Parathyroid adenoma (tissue), 2 donors: ENCODE results near the gene PNMA6E.

Experiments
- H2AFZ ChIP-seq: fragments of 300-600 bp; sonication (generic); one replicate; pipeline ENCODE4 v1.7.0; 2017; ENCODE audit warnings: antibody characterized with exemption, mild to moderate bottlenecking
- H3K27ac ChIP-seq: fragments of 300-600 bp; sonication (generic); one replicate; pipeline ENCODE4 v1.7.0; 2017
- H3K27me3 ChIP-seq: fragments of 300-600 bp; sonication (generic); one replicate; pipeline ENCODE4 v1.7.0; 2017; ENCODE audit warnings: low read length; ENCODE audit not compliant: control insufficient read depth, insufficient read depth
- H3K36me3 ChIP-seq: fragments of 300-600 bp; sonication (generic); one replicate; pipeline ENCODE4 v1.7.0; 2017; ENCODE audit warnings: low read length; ENCODE audit not compliant: control insufficient read depth, insufficient read depth
- H3K4me1 ChIP-seq: fragments of 300-600 bp; sonication (generic); one replicate; pipeline ENCODE4 v1.7.0; 2017; ENCODE audit warnings: control low read depth
- H3K4me2 ChIP-seq: fragments of 300-600 bp; sonication (generic); one replicate; pipeline ENCODE4 v1.7.0; 2017; ENCODE audit warnings: low read length
- H3K4me3 ChIP-seq: fragments of 300-600 bp; sonication (generic); one replicate; pipeline ENCODE4 v1.7.0; 2017; ENCODE audit warnings: low read depth, low read length
- H3K79me2 ChIP-seq: fragments of 300-600 bp; sonication (generic); one replicate; pipeline ENCODE4 v1.7.0; 2017; ENCODE audit warnings: control low read depth
- H3K9ac ChIP-seq: fragments of 300-600 bp; sonication (generic); one replicate; pipeline ENCODE4 v1.7.0; 2017; ENCODE audit warnings: mild to moderate bottlenecking
- H3K9me3 ChIP-seq: fragments of 300-600 bp; sonication (generic); one replicate; pipeline ENCODE4 v1.7.0; 2017; ENCODE audit warnings: low read length; ENCODE audit not compliant: control insufficient read depth
- CTCF ChIP-seq: fragments of 300-600 bp; sonication (generic); IDR thresholded peaks from one replicate; pipeline ENCODE4 v1.7.0; 2017; ENCODE audit warnings: antibody characterized with exemption, mild to moderate bottlenecking
- donor health status: primary hyperparathyroidism.

Gene PNMA6E

DNA sequence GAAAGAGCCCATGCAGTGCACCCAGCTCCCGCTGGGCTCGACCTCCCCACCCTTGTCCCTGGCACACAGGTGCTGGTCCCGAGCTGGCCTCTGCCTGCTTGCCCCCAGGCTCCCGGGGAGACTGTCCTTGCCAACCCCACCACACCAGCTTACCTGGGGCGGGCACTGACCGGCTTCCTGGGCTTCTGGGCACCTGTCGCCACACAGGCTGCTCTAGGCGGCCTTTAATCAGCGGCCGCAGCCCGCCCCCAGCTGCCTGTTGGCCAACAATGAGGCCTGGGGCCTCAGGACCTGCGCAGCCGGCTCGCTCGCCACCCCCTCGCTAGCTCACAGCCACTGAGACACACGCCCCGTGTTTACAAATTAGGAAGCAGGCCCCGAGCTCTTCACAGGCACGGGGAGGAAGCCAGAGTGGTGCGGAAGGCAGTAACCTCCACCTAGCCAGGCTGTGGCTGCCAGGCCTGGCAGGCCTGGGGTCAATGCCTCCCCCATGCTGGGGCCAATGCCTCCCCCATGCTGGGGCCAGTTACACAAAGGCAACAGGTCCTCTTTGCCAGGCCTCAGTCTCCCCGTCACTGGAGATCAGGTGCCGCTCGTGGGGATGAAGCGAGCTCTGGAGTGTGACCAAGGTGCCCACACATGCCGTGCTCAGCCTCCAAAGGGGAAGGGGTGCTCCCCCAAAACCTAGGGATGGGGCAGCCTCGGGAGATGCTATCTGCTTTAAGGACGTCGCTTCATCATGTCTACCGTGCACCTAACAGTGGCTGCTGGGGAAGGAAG lies 44.9 kb upstream of the PNMA6E start, which contains the start of gene TREX2:
TSS of gene TREX2 (minus strand) at position 201 of the 780 bp plus-strand sequence. CDS start 626 bp downstream, outside the sequence.
- Histone ChIP-seq H3K36me3 (no peaks in the 10 kb centered on the region), H2AFZ (no peak within 1 kb of the TSS), H3K79me2 (no peaks in the 10 kb centered on the region), H3K9ac (no peak within 1 kb of the TSS), H3K4me3 (no peak within 1 kb of the TSS), H3K9me3 (no peaks in the 10 kb centered on the region), H3K4me1 (no peaks in the 10 kb centered on the region), H3K27ac (no peak within 1 kb of the TSS), H3K27me3 (no peaks in the 10 kb centered on the region), H3K4me2 (no peak within 1 kb of the TSS)
- no peak for TF ChIP-seq CTCF

DNA sequence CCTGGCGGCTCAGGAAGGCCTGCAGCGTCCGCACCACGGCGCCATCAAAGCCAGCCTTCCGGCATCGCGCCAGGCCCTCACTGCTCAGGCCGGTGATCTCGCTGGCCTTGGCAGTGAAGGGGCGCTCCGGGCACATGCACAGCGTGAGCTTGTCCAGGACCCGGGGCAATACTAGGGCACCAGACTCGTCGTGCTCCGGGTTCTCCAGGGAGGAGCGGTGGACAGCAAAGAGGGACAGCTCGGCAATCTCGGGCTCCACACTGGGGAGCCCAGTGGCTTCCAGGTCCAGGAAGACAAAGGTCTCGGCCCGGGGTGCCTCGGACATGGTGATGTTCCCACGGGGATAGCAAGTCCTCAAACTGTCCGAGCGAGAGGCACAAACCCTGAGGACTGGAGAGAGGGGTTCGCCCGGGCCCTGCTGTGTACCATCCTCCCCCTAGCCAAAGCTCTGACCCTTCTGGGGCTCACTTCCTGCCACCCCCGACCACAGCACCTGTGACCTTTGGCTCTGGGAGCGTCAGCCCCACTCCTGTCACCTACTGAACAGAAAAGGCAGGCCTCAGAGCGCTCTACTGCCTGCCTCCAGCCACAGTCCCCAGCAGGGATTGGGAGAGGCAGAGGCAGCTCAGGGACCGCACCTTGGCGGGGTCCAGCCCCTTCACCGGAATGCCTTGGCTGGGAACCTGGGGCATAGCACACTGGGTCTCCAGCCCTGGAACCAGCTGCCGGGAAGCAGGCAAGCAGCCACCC lies 44.1 kb upstream of the PNMA6E start:
- Histone ChIP-seq H2AFZ (no peak overlapping the region), H3K36me3 (no peaks in the 10 kb centered on the region), H3K4me2 (no peak overlapping the region), H3K4me1 (no peaks in the 10 kb centered on the region), H3K9me3 (no peaks in the 10 kb centered on the region), H3K9ac (no peak overlapping the region), H3K79me2 (no peaks in the 10 kb centered on the region), H3K27ac (no peak overlapping the region), H3K4me3 (no peak overlapping the region), H3K27me3 (no peaks in the 10 kb centered on the region)
- no peak for TF ChIP-seq CTCF

DNA sequence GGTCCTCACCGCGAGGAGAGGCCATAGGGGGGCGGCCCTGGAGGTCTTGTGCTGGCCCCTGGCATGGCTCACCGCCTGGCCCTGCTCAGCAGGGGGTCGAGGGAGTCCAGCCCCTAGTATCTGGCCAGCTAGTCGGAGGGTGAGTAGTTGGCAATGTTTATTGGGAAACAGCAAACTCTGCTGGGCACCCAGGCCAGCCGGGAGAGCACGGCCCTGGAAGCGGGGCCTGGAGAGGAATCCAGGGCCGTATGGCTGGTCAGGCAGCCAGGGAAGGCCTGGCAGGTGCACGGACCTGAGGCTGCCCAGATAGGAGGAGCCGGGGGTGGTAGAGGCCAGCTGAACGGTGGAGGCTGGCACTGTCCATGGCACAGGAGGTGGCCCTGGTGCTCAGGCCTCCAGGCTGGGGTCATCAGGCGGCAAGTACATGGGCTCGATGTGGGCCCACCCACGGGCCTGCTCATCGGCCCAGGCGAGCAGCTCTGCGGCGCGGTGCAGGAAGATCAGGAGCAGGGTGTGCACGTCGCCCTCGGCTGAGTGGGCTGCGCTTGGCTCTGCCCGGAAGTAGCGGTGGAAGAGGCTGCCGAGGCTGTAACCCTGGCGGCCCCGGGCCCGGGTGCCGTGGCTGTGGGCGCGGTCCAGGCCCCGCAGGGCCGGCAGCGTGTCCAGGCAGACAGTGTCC lies 43.3 kb upstream of the PNMA6E start:
- no peak overlapping the region for H2AFZ ChIP-seq
- no peak for TF ChIP-seq CTCF
- H3K4me3 ChIP-seq: no peak overlapping the region

GRCh38 chrX:153443476-153444332 lies 42.6 kb upstream of the PNMA6E start:
- Histone ChIP-seq H3K36me3 (no peaks in the 10 kb centered on the region), H3K79me2 (no peaks in the 10 kb centered on the region), H3K27me3 (no peaks in the 10 kb centered on the region), H3K4me2 (no peak overlapping the region), H2AFZ (no peak overlapping the region), H3K4me3 (no peak overlapping the region), H3K27ac (no peak overlapping the region), H3K9ac (no peak overlapping the region), H3K9me3 (no peaks in the 10 kb centered on the region), H3K4me1 (no peaks in the 10 kb centered on the region)
- no peak for TF ChIP-seq CTCF

More for the DNA sequence above, 43.3 kb upstream of the PNMA6E start:
- Histone ChIP-seq H3K4me2 (no peak overlapping the region), H3K79me2 (no peaks in the 10 kb centered on the region), H3K36me3 (no peaks in the 10 kb centered on the region), H3K9ac (no peak overlapping the region), H3K27me3 (no peaks in the 10 kb centered on the region), H3K27ac (no peak overlapping the region), H3K4me1 (no peaks in the 10 kb centered on the region), H3K9me3 (no peaks in the 10 kb centered on the region)
